ENCODE results near the gene CNTNAP4.

The CNTNAP4 gene

GRCh38 chr16:76541070-76541469 is 263.9 kb downstream of the CNTNAP4 start:
- Histone ChIP-seq H3K4me3 (no peak overlapping the region), H3K27ac (no peak overlapping the region)
- TF ChIP-seq CTCF (IDR thresholded peaks at IDR 0.05): no peak
- no peak for DNase-seq (ENCODE audit: low spot score)

- no peak for DNase-seq (ENCODE audit: low spot score)
- no peak overlapping the region for H3K27ac ChIP-seq
- TF ChIP-seq CTCF (IDR thresholded peaks at IDR 0.05): no peak
- no peak overlapping the region for H3K4me3 ChIP-seq
Observed at GRCh38 chr16:76565542-76565941, 288.3 kb downstream of the CNTNAP4 start.

GRCh38 chr16:76571755-76572154 is 294.6 kb downstream of the CNTNAP4 start:
- TF ChIP-seq CTCF (IDR thresholded peaks at IDR 0.05): no peak
- Histone ChIP-seq H3K4me3 (no peak overlapping the region), H3K27ac (no peak overlapping the region)
- no peak for DNase-seq (ENCODE audit: low spot score)

GRCh38 chr16:76573281-76573680 is 296.1 kb downstream of the CNTNAP4 start:
- DNase-seq (ENCODE audit: low spot score): no peak
- Histone ChIP-seq H3K27ac (no peak overlapping the region), H3K4me3 (no peak overlapping the region)
- TF ChIP-seq CTCF (IDR thresholded peaks at IDR 0.05): no peak

- TF ChIP-seq CTCF (IDR thresholded peaks at IDR 0.05): no peak
- Histone ChIP-seq H3K27ac (no peak overlapping the region), H3K4me3 (no peak overlapping the region)
- DNase-seq (ENCODE audit: low spot score): no peak
Observed at GRCh38 chr16:76574651-76575050, 297.4 kb downstream of the CNTNAP4 start.

GRCh38 chr16:76576526-76576925 is 299.3 kb downstream of the CNTNAP4 start:
- no peak overlapping the region for H3K4me3 ChIP-seq
- DNase-seq (ENCODE audit: low spot score): no peak
- H3K27ac ChIP-seq: no peak overlapping the region
- TF ChIP-seq CTCF (IDR thresholded peaks at IDR 0.05): no peak

GRCh38 chr16:76577003-76577402 is 299.8 kb downstream of the CNTNAP4 start:
- no peak for DNase-seq (ENCODE audit: low spot score)
- H3K27ac ChIP-seq: no peak overlapping the region

More at GRCh38 chr16:76577003-76577402, 299.8 kb downstream of the CNTNAP4 start:
- TF ChIP-seq CTCF (IDR thresholded peaks at IDR 0.05): no peak
- no peak overlapping the region for H3K4me3 ChIP-seq

Data from coronary artery (tissue), 2 donors.